HG02642 (cell line): ENCODE data around the gene HOXD11.

Experiments used
- ATAC-seq: cut with Tn5 transposase; IDR thresholded peaks from one replicate; pipeline ENCODE4 v1.9.1; 2021; ENCODE audit warnings: mild to moderate bottlenecking; ENCODE audit not compliant: unreplicated experiment, poor library complexity

The HOXD11 gene

DNA sequence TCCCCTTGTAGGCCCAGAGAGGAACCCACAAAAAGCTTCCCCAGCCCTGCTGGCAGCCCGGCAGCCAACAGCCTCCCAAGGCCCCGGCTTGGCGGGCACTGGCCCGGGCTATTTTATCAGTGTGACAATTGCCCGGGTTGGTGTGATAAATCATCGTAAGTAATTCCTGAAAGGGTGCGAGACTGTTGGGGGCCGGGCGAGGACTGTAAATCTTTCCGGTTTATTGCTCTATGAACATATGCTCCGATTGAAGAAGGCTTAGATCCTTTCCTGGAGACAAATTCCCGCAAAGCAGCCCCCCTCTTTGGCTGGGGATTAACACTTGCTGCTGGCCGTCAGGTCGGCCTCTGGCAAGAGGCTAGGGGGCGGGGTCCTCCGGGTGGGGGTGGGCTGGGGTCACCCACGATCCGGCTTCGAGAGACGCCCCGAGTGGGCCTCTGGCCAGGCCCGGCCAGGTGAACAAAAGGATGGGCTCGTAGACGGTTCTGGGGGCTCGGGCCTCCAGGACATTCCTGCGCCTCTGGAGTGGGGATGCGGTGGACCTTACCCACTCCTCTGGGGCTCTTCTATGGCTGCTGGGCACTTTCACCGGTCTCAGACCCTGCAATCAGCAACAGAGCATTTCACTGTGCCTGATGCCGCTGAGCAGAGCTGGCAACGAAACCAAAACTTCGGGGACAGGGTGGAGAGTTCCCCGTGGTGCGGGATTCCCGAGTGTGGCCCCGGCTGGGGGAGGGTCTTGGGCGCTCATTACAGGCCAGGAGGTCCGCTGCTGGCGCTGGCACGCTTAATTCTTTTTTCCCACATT, 52.0 kb downstream of the HOXD11 start:
- ATAC-seq, result no peak
